Amniotic stem cell (primary cell): ENCODE data around the gene TUBB2B.
"Not testable (repeated sequence)": the region's sequence is repeated elsewhere in the genome, so short reads cannot be mapped to it uniquely, and the experiment has no call there.

Experiments
- DNase-seq: peaks from one replicate; lab custom pipeline; 2025; lab: John Stamatoyannopoulos, UW

TUBB2B gene

GRCh38 chr6:3258201-3258600, 30.7 kb upstream of the TUBB2B start:
- no peak for DNase-seq

- DNase-seq = no peak
Observed at GRCh38 chr6:3253597-3253961, 26.1 kb upstream of the TUBB2B start.

DNA sequence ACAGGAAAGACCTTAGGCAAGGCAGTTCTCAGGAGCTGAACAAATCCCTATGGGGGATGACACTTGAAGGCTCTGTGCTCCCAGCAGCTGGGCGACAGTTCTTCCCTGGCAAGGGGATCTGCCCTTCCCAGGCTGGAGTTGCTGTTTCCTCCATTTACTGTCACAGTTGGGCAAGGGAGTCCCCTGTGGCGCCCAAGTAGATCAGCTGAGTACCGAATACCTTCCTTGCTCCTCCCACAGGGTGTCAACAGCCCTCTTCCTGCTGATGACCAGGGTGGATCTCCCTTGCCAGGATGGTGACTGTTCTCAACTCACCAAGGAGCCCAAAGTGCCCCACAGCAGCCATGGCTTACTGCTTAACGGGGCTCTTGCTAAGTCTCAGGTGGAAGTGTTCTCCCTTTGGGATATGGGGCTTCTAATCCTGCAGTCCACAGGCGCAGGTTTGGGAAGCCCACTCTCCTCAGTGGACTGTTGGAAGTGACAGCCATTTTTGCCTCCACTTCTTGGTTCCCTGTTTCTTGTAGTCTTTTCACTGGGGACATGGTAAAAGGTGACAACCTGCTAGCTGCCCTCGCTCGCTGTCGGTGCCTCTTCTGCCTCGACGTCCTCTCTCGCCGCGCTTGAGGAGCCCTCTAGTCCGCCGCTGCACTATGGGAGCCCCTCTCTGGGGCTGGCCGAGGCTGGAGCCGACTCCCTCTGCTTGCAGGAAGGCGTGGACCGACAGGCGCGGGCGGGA, 25.6 kb upstream of the TUBB2B start:
- no peak for DNase-seq

- DNase-seq = no peak
Observed at GRCh38 chr6:3252369-3252768, 24.9 kb upstream of the TUBB2B start.

DNA sequence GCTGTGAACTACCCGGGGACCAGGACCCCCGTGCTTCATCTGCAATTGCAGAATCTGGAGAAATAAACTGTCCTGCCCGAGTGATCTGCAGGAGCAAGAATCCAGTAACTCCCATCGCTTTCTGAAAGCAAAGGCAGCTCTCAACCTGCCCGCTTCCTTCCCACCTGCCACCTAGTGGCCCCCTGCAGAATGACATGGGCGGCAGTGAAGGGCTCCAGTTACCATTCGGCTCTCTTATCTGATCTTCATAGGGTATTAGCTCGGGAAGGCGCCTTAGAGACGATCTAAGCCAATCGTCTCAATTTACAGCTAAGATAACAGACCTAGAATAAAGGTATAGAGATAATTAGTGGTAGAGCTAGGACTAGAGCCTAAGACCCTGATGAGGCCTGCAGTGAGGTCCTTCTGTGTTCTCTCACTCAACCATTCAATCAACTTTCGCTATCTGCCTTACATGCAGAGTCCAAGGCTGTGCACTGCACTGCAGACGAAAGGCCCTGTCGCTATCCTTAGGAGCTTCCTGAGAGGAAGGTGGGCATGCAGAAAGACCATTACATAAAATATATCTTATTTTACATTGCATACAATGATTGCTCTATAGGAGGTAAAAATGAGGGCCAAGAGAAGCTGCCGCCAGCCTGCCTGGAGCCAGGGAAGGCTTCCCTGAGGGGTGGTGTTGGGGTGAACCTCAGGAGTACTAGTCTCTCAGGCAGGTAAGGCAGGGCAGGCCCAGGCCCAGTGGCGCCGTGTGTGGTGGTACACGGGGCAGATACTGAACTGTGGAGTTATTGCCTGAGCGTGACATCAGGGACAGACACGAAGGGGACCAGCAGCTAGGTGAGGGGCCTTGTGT, 24.2 kb upstream of the TUBB2B start:
- DNase-seq = peak; percentile 59

GRCh38 chr6:3250231-3250675, 22.8 kb upstream of the TUBB2B start:
- DNase-seq = no peak

- no peak for DNase-seq
Observed at GRCh38 chr6:3249821-3250220, 22.4 kb upstream of the TUBB2B start.

GRCh38 chr6:3247255-3248146, 20.0 kb upstream of the TUBB2B start:
- DNase-seq = peak; percentile 75

DNA sequence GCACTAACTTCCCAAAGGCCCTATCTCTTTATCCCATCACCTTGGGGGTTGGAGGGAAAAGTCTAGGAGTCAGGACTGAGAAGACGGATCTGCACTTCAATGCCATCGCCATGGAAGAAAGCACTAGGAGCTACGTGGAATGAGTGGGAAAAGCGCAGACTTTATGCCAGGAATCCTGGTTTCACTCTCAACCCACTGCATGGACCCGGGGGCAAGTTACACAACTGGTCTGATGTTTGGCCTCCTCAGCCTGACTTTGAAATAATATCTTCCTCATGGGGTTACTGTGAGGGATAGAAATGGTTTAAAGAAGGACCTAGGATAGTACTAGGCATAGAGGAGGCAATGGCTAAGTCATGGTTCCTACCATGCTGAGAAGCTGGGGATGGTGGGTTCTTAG, 17.8 kb upstream of the TUBB2B start:
- DNase-seq = no peak

DNA sequence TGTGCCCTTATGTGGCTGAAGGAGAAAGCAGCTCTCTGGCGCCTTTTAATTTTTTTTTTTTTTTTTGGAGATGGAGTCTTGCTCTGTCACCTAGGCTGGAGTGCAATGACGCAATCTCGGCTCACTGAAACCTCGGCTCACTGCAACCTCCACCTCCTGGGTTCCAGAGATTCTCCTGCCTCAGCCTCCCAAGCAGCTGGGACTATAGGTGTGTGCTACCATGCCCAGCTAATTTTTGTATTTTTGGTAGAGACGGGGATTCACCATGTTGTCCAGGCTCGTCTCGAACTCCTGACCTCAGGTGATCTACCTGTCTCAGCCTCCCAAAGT, 17.3 kb upstream of the TUBB2B start:
- not testable (repeated sequence) for DNase-seq

DNA sequence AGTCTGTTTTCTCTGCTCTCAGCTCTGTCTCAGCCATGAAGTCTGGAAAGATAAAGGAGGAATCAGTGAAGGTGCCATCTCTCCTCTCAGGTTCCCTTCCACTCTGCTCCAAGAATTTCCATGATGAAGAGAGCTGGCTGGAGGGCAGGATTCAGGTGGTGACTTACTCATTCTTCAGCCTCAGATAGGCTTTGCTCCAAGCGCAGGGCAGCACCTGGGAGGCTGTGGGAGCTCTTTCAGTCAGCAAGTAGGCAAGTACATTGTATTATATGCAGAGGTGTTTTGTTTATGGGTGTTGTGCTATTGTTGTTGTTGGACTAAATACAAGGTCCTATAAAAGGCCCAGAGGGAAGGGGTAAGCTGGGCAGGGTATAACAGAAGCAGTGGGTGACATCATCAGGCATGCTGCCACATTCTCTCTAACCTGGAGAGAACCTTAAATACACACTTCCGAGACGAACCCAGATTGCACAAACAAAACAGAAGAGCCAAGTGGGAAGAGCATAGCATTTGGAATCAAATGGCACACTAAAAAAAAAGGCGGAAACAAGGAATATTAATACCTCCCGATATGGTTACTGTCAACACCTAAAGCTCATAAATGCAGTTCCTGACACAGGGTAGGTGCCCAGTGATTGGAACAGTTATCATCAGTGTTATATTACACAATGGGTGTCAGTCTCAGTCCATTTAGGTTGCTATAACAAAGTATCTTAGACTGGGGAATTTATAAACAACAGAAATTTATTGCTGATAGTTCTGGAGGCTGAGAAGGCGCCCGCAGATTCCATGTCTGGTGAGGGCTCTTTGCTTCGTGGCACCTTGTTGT, 16.8 kb upstream of the TUBB2B start:
- no peak for DNase-seq

DNA sequence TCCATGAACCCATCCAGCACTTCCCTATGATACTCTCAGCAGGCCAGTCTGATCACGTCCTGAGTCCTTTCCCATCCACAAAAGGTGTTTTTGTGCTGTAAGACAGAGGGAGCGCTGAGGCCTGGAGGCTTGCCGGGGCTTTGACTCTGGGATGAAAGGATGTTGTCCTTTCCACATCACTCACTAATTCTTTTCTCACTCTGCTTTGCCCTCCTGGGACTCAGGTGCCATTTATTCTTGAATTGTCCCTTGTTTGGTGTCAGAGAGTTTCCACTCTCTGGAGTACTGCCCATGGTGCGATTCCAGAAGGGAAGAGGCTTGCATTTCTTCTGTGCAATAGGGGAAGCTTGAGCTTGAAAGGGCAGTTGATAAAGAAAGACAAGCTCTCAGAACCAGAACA, 15.3 kb upstream of the TUBB2B start:
- no peak for DNase-seq

GRCh38 chr6:3241745-3242144, 14.3 kb upstream of the TUBB2B start:
- DNase-seq = not testable (repeated sequence)

- no peak for DNase-seq
Observed at GRCh38 chr6:3240595-3240994, 13.1 kb upstream of the TUBB2B start.

DNA sequence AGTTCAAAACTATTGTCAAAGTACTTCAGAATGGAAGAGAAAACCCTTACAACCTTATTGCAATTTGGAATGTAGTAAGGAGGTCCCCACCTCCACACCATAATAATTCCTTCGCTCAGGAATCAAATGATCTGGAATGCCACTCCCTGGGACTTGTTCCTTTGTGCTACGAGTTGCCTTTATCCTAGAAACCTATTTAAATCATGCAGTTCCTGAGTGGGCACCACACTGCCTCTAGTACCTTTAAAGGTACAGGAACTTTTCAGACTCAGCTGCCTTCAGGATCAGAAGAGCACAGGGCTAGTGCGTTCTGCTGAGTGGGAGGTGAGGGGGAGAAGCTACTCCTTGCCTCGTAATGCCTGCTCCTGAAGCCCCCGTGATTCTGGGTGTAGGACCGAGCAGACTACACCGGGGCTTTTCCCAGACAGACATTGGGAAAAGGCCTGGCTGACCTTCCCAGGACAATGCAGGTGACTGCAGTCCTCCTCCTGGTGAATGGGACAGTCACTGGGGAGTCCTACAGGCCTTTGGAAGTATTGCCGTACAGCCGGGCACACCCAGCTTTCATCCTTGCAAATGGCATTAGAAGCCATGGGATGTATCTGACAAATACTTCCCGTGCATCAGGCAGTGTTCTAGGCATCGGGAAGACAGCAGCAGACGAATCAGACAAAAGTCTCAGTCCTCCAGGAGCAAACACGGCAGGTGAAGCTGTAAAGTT, 11.8 kb upstream of the TUBB2B start:
- no peak for DNase-seq

DNA sequence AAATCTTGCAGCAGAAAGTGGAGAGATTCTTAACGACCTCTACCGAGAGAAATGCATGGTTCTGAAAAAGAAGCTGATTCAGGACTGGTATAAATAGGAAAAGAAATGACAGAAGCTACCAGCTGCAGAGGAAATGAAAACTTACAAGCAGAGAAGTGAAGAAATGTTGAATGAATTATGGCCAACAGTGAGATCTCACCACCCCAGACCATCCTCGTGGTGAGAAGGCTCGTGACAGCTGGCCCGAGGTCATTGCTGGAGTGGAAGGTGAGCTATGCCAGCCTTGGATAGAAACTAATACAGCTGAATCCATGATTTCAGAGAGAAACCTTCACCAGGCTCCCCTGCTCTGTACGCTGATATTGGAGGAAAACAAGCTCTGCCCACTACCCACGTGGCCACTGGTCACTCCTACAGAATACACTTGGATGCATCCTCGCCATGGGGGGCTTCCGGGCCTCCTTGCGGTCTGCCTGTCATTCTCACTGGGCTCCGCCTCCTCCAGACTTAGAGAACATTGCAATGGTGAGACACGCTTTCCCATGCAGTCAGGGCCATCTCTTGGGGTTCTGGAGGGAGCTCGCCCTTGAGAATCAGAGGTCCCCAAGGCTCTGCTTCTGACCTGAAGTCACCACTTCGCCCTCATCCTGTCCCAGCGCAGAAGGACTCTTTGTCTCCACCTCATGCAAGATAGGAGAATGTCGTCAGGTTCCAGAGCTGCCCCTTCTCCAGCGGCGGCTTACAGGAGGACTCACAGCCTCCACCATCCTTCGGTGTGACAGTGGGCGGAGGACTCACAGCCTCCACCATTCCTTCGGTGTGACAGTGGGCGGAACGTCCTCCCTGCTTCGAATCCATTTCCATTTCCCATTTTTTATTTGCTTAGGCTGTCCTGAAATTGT, 10.6 kb upstream of the TUBB2B start:
- no peak for DNase-seq

GRCh38 chr6:3236005-3236404, 8.6 kb upstream of the TUBB2B start:
- no peak for DNase-seq

DNA sequence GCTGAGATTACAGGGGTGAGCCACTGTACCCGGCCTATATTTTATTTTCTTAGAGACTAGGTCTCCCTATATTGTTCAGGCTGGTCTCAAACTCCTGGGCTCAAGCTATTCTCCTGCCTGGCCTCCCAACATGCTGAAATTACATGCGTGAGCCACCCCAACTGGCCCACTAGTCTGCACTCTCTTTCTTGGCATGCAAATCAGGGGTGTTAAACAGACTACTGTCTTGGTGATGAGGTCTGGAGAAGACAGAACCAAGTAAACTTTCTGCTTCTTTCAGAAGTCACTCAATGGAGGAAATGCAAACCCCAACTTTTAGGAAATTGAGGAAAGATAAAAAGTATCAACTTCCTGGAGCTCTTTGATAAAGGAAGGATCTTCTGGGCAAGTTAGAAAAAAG, 8.0 kb upstream of the TUBB2B start:
- DNase-seq = no peak

GRCh38 chr6:3233904-3234303, 6.5 kb upstream of the TUBB2B start:
- DNase-seq = no peak

- DNase-seq = no peak
Observed at GRCh38 chr6:3233321-3233720, 5.9 kb upstream of the TUBB2B start.
